ENCODE data around the gene TEKTIP1.

TEKTIP1 gene

GRCh38 chr19:3535981-3536380, 3.0 kb upstream of the TEKTIP1 start:
- DNase-seq (ENCODE audit: low read depth): no peak

GRCh38 chr19:3536429-3537100, 2.4 kb upstream of the TEKTIP1 start:
- no peak for TF ChIP-seq CTCF (conservative IDR thresholded peaks at IDR 0.05; ENCODE audit: low read depth, low read length)
- no peak for DNase-seq (ENCODE audit: low read depth)

More at GRCh38 chr19:3535981-3536380, 3.0 kb upstream of the TEKTIP1 start:
- no peak for TF ChIP-seq CTCF (conservative IDR thresholded peaks at IDR 0.05; ENCODE audit: low read depth, low read length)
- no peak overlapping the region for H3K4me3 ChIP-seq (ENCODE audit: low read length)

GRCh38 chr19:3537101-3537437, 1.9 kb upstream of the TEKTIP1 start:
- DNase-seq (ENCODE audit: low read depth): no peak
- no peak overlapping the region for H3K4me3 ChIP-seq (ENCODE audit: low read length)
- no peak for TF ChIP-seq CTCF (conservative IDR thresholded peaks at IDR 0.05; ENCODE audit: low read depth, low read length)

More at GRCh38 chr19:3536429-3537100, 2.4 kb upstream of the TEKTIP1 start:
- no peak overlapping the region for H3K4me3 ChIP-seq (ENCODE audit: low read length)

DNA sequence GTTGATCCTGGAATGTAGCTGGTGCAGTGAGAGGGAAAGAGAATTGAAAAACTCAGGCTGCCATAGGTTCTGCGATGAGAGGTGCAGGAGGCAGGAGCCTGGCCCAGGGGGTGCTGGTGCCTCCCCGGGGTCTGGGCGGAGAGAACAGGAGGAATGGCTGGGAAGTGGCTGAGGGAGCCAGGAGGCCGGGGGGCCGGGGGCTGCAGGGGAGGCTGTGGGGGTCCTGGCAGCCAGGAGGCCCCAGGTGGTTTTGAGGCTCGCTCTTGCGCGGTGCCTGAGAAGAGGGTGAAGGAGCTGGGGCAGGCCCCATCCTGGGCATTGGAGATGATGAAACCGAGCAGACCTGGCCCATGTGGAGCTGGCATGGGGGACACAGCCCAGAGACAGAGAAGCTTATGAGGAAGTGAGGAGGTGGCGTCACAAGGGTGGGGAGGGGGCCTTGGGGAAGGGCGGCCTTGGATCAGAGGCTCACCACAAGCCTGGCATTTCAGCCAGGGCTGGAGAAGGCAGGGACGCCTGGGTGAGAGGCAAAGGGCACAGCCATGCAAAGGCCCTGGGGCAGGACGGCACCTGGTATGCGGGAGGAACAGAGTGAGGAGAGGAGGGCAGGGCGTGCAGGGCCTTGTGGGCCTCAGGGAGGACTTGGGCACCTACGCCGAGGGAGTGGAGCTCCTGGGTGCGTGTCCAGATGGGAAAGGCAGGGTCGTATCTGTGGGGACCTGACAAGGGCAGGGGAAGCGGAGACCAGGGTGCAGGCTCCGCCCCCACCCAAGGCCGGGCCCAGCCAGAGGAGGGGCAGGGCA, 1.3 kb upstream of the TEKTIP1 start:
- no peak for TF ChIP-seq CTCF (conservative IDR thresholded peaks at IDR 0.05; ENCODE audit: low read depth, low read length)
- H3K4me3 ChIP-seq (ENCODE audit: low read length): no peak overlapping the region
- no peak for DNase-seq (ENCODE audit: low read depth)

DNA sequence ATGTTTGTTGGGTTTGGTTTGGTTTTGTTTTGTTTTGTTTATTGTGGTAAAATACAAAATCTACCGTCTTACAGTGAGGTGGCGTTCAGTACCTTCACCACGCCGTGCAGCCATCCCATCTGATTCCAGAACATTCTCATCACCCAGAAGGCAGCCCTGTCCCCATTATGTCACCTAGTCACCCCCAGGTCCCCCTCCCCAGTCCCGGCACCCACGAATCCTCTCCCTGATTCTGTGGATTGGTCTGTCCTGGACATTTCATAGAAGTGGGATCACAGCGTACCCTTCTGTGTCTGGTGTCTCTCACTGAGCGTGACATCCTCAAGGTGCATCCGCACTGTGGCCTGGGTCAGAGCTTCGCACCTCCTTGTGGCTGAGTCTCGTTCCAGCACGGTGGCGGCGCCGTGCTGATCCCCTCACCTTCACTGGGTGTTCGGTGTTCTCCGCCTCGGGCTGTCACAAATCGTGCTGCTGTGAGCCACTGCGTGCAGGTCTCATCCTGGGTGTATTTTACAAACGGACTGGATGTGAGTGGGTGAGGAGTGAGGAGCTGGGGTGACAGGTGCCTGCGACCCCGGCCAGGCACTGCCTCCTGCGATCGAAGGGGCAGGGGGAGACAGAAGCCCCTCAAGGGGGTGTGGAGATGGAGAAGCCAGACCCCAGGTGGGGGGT, 580 bp upstream of the TEKTIP1 start:
- DNase-seq (ENCODE audit: low read depth): no peak
- no peak for TF ChIP-seq CTCF (conservative IDR thresholded peaks at IDR 0.05; ENCODE audit: low read depth, low read length)
- H3K4me3 ChIP-seq (ENCODE audit: low read length): no peak overlapping the region

DNA sequence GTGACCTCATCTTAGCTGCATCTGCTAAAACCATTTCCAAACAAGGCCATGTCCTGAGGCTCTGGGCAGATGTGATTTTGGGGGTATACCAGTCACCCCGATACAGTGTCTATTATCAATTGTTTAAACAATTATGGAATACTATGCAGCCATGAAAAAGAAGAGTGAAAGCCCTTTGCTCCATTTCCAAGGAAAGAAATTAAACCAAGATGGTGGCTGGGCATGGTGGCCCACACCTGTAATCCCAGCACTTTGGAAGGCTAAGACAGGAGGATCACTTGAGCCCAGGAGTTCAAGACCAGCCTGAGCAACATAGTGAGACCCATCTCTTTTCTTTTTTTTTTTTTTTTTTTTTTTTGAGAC, 763 bp downstream of the TEKTIP1 start:
- DNase-seq (ENCODE audit: low read depth): no peak
- H3K4me3 ChIP-seq (ENCODE audit: low read length): no peak overlapping the region
- no peak for TF ChIP-seq CTCF (conservative IDR thresholded peaks at IDR 0.05; ENCODE audit: low read depth, low read length)

All from retinal pigment epithelial cell (primary cell).